ENCODE data around the gene SPATA46.
"Not testable (repeated sequence)": the region's sequence is repeated elsewhere in the genome, so short reads cannot be mapped to it uniquely, and the experiment has no call there.

DNA sequence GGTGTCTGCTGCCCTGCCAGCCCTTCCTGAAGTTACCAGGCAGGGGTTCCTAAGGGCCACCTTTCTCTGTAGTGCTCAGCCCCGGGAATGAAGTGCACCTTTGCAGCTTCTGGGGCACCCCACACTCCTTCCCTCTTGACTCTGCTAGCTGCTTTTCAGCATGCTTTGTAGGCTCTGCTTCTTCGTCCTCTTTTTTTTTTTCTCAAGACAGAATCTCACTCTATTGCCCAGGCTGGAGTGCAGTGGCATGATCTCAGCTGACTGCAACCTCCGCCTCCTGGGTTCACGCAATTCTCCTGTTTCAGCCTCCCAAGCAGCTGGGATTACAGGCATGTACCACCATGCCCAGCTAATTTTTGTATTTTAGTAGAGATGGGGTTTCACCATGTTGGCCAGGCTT lies 24.8 kb downstream of the SPATA46 start:
- not testable (repeated sequence) for TF ChIP-seq SP1 (IDR thresholded peaks at IDR 0.05); NFRKB (IDR thresholded peaks at IDR 0.05); FOXK2 (IDR thresholded peaks at IDR 0.05); FOXM1 (IDR thresholded peaks at IDR 0.05; ENCODE audit: borderline replicate concordance); SUZ12 (IDR thresholded peaks at IDR 0.05); ELF4 (IDR thresholded peaks at IDR 0.05); FOXA1 (IDR thresholded peaks at IDR 0.05); BHLHE40 (IDR thresholded peaks at IDR 0.05; ENCODE audit: borderline replicate concordance); ZNF384 (IDR thresholded peaks at IDR 0.05); HDGF (IDR thresholded peaks at IDR 0.05; ENCODE audit: borderline replicate concordance); ARNT (IDR thresholded peaks at IDR 0.05)
- TF ChIP-seq, protein P1, sequence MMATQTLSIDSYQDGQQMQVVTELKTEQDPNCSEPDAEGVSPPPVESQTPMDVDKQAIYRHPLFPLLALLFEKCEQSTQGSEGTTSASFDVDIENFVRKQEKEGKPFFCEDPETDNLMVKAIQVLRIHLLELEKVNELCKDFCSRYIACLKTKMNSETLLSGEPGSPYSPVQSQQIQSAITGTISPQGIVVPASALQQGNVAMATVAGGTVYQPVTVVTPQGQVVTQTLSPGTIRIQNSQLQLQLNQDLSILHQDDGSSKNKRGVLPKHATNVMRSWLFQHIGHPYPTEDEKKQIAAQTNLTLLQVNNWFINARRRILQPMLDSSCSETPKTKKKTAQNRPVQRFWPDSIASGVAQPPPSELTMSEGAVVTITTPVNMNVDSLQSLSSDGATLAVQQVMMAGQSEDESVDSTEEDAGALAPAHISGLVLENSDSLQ (IDR thresholded peaks at IDR 0.05): not testable (repeated sequence)
